ENCODE measurements around the gene PACSIN2. TPM values are rescaled to one million over a fixed set of nuclear protein-coding genes. Genes with fewer than 3 reads are reported as not detected.

Gene PACSIN2
- total RNA-seq, 6 donors from 2014 or later = 120 to 186 (median 151) TPM

DNA sequence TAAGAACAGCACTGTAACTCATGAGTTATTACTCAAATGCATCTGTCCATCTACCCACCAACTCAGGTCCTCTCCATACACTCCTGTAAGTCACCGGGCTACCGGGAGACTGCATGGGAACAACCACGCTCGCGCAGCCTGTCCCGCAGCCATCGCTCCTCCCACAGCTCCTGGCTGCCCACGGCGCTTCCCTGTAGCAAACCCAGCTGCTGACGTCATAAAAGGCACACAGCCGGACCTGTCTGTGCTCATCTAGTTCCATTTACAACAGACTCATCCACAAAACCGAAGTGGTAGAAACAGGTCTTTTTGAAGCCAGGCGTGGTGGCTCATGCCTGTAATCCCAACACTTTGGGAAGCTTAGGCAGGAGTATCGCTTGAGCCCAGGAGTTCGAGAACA is 23.4 kb upstream of the PACSIN2 start:
- ATAC-seq (ENCODE audit: low FRiP score in 2 of 2) (no peak), DNase-seq (no peak)
- Histone ChIP-seq H3K9me3 (no peaks in the 10 kb centered on the region), H3K36me3 (no peaks in the 10 kb centered on the region), H3K4me1 (peaks cover 0 to 9% (median 6%) of the 10 kb centered on the region in 4 donors), H3K27me3 (no peaks in the 10 kb centered on the region), H3K4me3 (no peak overlapping the region), H3K27ac (no peak overlapping the region)
- TF ChIP-seq, protein P1, sequence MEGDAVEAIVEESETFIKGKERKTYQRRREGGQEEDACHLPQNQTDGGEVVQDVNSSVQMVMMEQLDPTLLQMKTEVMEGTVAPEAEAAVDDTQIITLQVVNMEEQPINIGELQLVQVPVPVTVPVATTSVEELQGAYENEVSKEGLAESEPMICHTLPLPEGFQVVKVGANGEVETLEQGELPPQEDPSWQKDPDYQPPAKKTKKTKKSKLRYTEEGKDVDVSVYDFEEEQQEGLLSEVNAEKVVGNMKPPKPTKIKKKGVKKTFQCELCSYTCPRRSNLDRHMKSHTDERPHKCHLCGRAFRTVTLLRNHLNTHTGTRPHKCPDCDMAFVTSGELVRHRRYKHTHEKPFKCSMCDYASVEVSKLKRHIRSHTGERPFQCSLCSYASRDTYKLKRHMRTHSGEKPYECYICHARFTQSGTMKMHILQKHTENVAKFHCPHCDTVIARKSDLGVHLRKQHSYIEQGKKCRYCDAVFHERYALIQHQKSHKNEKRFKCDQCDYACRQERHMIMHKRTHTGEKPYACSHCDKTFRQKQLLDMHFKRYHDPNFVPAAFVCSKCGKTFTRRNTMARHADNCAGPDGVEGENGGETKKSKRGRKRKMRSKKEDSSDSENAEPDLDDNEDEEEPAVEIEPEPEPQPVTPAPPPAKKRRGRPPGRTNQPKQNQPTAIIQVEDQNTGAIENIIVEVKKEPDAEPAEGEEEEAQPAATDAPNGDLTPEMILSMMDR (IDR thresholded peaks at IDR 0.05) = no peak
- no peak for TF ChIP-seq POLR2AphosphoS5 (IDR thresholded peaks at IDR 0.05)
- no peak for TF ChIP-seq EP300 (IDR thresholded peaks at IDR 0.05)
- WGBS, 2 donors = 93 to 96% methylated on average over 15 of the region's 15 CpGs

DNA sequence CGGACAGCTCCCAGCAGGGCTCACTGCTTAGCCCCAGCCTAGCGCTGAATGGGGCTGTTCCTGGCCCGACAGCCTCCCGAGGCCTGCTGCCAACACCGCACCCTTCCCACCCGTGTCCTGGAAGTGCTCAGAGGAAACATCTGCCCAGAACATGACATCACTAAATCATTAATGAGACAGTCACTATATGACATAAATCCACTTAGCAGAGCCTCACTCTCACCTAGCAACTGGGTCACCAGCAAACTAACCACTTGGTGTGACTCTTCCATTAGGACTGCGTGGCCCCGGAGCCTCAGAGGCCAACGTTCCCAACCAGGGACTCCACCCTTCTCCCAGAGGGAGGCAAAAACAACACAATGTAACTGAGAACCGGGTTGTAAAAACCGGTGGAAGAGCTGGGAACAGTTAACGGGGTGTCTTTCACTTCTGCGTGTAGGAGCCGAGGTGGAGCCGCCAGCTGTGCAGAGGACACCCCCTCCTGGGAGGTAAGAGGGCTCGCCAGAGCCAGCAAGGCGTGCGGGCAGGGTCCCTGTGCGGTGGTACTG is 21.4 kb upstream of the PACSIN2 start:
- peak overlapping the region in 2 of 4 donors; percentile 40 to 78 for H3K27ac ChIP-seq
- TF ChIP-seq, protein P1 (IDR thresholded peaks at IDR 0.05) = no peak
- no peak for TF ChIP-seq POLR2A (IDR thresholded peaks at IDR 0.05)
- TF ChIP-seq EP300 (IDR thresholded peaks at IDR 0.05) = peak in 2 of 4 donors; percentile 41 to 55
- TF ChIP-seq POLR2AphosphoS5 (IDR thresholded peaks at IDR 0.05) = peak; percentile 48 to 76
- no peaks in the 10 kb centered on the region for H3K9me3 ChIP-seq
- DNase-seq = peak; percentile 36 to 85
- H3K4me3 ChIP-seq = no peak overlapping the region
- WGBS, 2 donors = 61 to 64% methylated on average over 11 to 19 of the region's 19 CpGs
- ATAC-seq (ENCODE audit: low FRiP score in 2 of 2) = peak; percentile 84 to 90
- H3K4me1 ChIP-seq = peaks cover 0 to 9% (median 6%) of the 10 kb centered on the region in 4 donors
- no peaks in the 10 kb centered on the region for H3K27me3 ChIP-seq
- H3K36me3 ChIP-seq = no peaks in the 10 kb centered on the region

DNA sequence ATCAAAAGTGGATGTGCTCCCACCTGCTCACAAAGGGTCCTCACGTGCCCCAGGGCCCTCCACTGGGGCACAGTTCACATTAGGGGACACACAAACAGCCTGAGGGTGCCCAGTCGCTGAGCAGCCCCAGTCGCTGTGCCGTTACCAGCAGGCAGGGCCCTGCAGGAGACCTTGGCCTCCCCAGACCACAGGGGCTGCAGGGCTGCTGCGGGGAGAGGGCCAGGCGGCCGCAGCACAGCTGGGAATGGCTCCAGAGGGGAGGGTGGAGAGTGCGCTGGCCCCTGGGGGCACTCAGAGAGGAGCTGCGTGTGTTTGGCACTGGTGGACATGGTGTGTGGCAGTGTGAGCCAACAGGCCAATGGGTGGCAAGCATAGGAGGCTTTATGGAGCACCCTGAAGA is 20.3 kb upstream of the PACSIN2 start:
- no peaks in the 10 kb centered on the region for H3K27me3 ChIP-seq
- TF ChIP-seq POLR2A (IDR thresholded peaks at IDR 0.05) = no peak
- TF ChIP-seq POLR2AphosphoS5 (IDR thresholded peaks at IDR 0.05) = no peak
- no peak for TF ChIP-seq EP300 (IDR thresholded peaks at IDR 0.05)
- TF ChIP-seq, protein P1 (IDR thresholded peaks at IDR 0.05) = no peak
- no peak overlapping the region for H3K27ac ChIP-seq
- ATAC-seq (ENCODE audit: low FRiP score in 2 of 2) (no peak), DNase-seq (no peak)
- peaks cover 0 to 9% (median 6%) of the 10 kb centered on the region in 4 donors for H3K4me1 ChIP-seq
- H3K9me3 ChIP-seq = no peaks in the 10 kb centered on the region
- no peaks in the 10 kb centered on the region for H3K36me3 ChIP-seq
- WGBS, 2 donors = 91 to 100% methylated on average over 5 to 7 of the region's 9 CpGs
- no peak overlapping the region for H3K4me3 ChIP-seq

DNA sequence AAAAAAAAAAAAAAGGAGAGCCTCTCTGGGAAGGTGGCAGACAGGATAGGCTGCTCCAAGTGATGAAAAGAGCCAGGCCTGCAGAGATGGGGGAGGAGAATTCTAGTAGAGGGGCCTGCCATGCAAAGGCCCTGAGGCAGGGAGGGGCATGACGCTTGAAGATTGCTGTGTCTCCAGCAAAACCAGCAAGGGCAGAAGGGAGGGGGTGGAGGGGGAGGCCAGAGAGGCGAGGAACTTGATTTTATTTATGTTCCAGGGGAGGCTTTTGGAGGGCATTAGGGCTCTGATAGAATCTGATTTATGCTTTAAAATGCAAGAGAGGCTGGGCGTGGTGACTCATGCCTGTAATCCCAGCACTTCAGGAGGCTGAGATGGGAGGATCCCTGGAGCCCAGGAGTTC is 16.7 kb upstream of the PACSIN2 start:
- 62 to 92% methylated on average over 3 of the region's 3 CpGs for WGBS, 2 donors
- H3K9me3 ChIP-seq = no peaks in the 10 kb centered on the region
- no peak for ATAC-seq (ENCODE audit: low FRiP score in 2 of 2)
- H3K4me3 ChIP-seq = no peak overlapping the region
- TF ChIP-seq, protein P1 (IDR thresholded peaks at IDR 0.05) = no peak
- TF ChIP-seq POLR2A (IDR thresholded peaks at IDR 0.05) (no peak), POLR2AphosphoS5 (IDR thresholded peaks at IDR 0.05) (no peak)
- DNase-seq = no peak
- H3K4me1 ChIP-seq = peaks cover 0 to 9% (median 5%) of the 10 kb centered on the region in 4 donors
- H3K36me3 ChIP-seq = no peaks in the 10 kb centered on the region
- no peak overlapping the region for H3K27ac ChIP-seq
- no peaks in the 10 kb centered on the region for H3K27me3 ChIP-seq

DNA sequence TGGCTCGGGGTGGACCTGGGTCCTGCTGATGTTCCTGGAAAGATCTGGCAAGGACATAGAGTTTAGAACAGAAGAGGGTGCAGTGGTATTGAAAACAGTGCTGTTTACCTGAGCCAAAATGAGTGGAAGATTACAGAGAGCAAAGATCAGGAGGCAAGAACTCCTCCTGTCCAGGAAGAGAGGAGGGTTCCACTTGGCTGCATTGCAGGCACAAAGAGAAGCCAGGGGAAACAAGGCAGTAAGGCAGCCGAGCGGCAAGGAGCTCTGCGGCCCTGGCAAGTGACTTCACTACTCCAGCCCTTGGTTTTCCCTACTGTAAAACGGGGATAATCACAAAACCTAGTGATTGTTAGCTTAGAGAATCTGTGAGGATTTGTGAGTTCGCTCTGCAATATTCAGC is 3.7 kb upstream of the PACSIN2 start:
- ATAC-seq (ENCODE audit: low FRiP score in 2 of 2) (no peak), DNase-seq (no peak)
- Histone ChIP-seq H3K9me3 (no peaks in the 10 kb centered on the region), H3K4me3 (no peak overlapping the region), H3K27ac (peak overlapping the region in 3 of 4 donors; percentile 30 to 90 (median 84)), H3K27me3 (no peaks in the 10 kb centered on the region), H3K36me3 (no peaks in the 10 kb centered on the region), H3K4me1 (peaks cover 13 to 31% (median 24%) of the 10 kb centered on the region in 4 donors)
- TF ChIP-seq POLR2AphosphoS5 (IDR thresholded peaks at IDR 0.05) (no peak), POLR2A (IDR thresholded peaks at IDR 0.05) (no peak), EP300 (IDR thresholded peaks at IDR 0.05) (peak in 1 of 4 donors; percentile 52)
- TF ChIP-seq, protein P1 (IDR thresholded peaks at IDR 0.05) = no peak
- WGBS, 2 donors = 82 to 84% methylated on average over 6 of the region's 6 CpGs
